Naive thymus-derived CD4-positive, alpha-beta T cell (primary cell): Measurements from ENCODE around the gene MTHFD1. TPM values are rescaled to one million over a fixed set of nuclear protein-coding genes. Genes with fewer than 3 reads are reported as not detected.

Experiments
- ATAC-seq: fragments of 150-1000 bp; cut with Tn5 transposase; 2 replicates; pipeline ENCODE4 v1.10.0; 2021; ENCODE audit warnings: mild to moderate bottlenecking, moderate library complexity
- CTCF ChIA-PET: fragments of 350-600 bp; sonication (Branson Sonifier 250); formaldehyde crosslinking; loops from one replicate; lab custom pipeline; 2021; ENCODE audit warnings: antibody characterized with exemption; lab: Charles Lee
- POLR2A ChIA-PET: fragments of 350-600 bp; sonication (Branson Sonifier 250); formaldehyde crosslinking; loops from one replicate; lab custom pipeline; 2021; ENCODE audit warnings: antibody characterized with exemption, inconsistent platforms; lab: Charles Lee
- DNase-seq, 9 donors: peaks; one replicate each; pipeline versions ENCODE4 v3.0.0 to v3.0.0-alpha.2; 2020 to 2022; ENCODE audit warnings: mixed read lengths in 1 of 9
- H3K27ac ChIP-seq: one replicate; pipeline ENCODE4 v1.7.0; 2013; ENCODE audit warnings: mild to moderate bottlenecking, low read depth, low read length, moderate library complexity
- H3K27me3 ChIP-seq, 2 donors: one replicate each; pipeline ENCODE4 v1.7.0; 2013; ENCODE audit warnings: low read length in 2 of 2, mild to moderate bottlenecking in 2 of 2, moderate library complexity in 2 of 2; ENCODE audit not compliant: control insufficient read depth in 2 of 2, insufficient read depth in 2 of 2
- H3K36me3 ChIP-seq, 3 experiments: 1 replicate in 2 of 3; 2 replicates in 1 of 3; pipeline ENCODE4 v1.7.0; 2013; ENCODE audit warnings: low read length in 3 of 3, mild to moderate bottlenecking in 3 of 3, moderate library complexity in 1 of 3; ENCODE audit not compliant: insufficient read depth in 3 of 3, control insufficient read depth in 2 of 3
- H3K4me1 ChIP-seq, 2 donors: one replicate each; pipeline ENCODE4 v1.7.0; 2013; ENCODE audit warnings: low read length in 2 of 2, mild to moderate bottlenecking in 2 of 2, moderate library complexity in 1 of 2; ENCODE audit not compliant: control insufficient read depth in 2 of 2, insufficient read depth in 2 of 2
- H3K4me3 ChIP-seq: 2 replicates; pipeline ENCODE4 v1.7.0; 2013; ENCODE audit warnings: mild to moderate bottlenecking, low read length
- H3K9me3 ChIP-seq, 3 experiments: 1 replicate in 2 of 3; 2 replicates in 1 of 3; pipeline ENCODE4 v1.7.0; 2013; ENCODE audit warnings: low read length in 3 of 3; ENCODE audit not compliant: control insufficient read depth in 2 of 3
- H3K27ac Mint-ChIP-seq, 9 donors: one replicate each; pipeline ENCODE4 v1.8.0; 2020 to 2022; ENCODE audit warnings: mixed read lengths in 9 of 9, mild to moderate bottlenecking in 8 of 9, moderate library complexity in 5 of 9, inconsistent platforms in 2 of 9
- H3K27me3 Mint-ChIP-seq, 5 donors: one replicate each; pipeline ENCODE4 v1.8.0; 2021 to 2022; ENCODE audit warnings: mixed read lengths in 5 of 5, mild to moderate bottlenecking in 1 of 5
- H3K36me3 Mint-ChIP-seq, 5 donors: one replicate each; pipeline ENCODE4 v1.8.0; 2020 to 2022; ENCODE audit warnings: mixed read lengths in 5 of 5, mild to moderate bottlenecking in 3 of 5, inconsistent platforms in 1 of 5
- H3K4me1 Mint-ChIP-seq, 7 donors: one replicate each; pipeline ENCODE4 v1.8.0; 2020 to 2022; ENCODE audit warnings: mixed read lengths in 7 of 7, mild to moderate bottlenecking in 3 of 7, inconsistent platforms in 1 of 7
- H3K4me3 Mint-ChIP-seq, 10 donors: one replicate each; pipeline ENCODE4 v1.8.0; 2020 to 2022; ENCODE audit warnings: mild to moderate bottlenecking in 10 of 10, mixed read lengths in 10 of 10, moderate library complexity in 6 of 10, inconsistent platforms in 2 of 10
- H3K9me3 Mint-ChIP-seq, 11 donors: one replicate each; pipeline ENCODE4 v1.8.0; 2020 to 2022; ENCODE audit warnings: mixed read lengths in 11 of 11, mild to moderate bottlenecking in 4 of 11, inconsistent platforms in 1 of 11, moderate library complexity in 1 of 11
- intact Hi-C, 2 donors: fragments of 100-400 bp; cut with micrococcal nuclease; formaldehyde crosslinking; loops; one replicate each; pipeline ENCODE4 v1.15.1; 2023
- polyA plus RNA-seq, 2 donors: library from polyadenylated mRNA; unstranded; fragments of 300-500 nt; fragmentation: Illumina TruSeq; gene quantifications; one replicate each; pipeline ENCODE4 v1.2.3, GENCODE V29; 2021
- total RNA-seq, 6 experiments: library from RNA in 5 of 6; stranded (reverse) in 5 of 6; gene quantifications; 1 replicate in 5 of 6; 2 replicates in 1 of 6; pipeline ENCODE4 v1.2.3 and lab custom pipeline; 2021 to 2026

Gene MTHFD1
- total and polyA plus RNA-seq, 7 experiments from 2014 or later, result 28.0 to 189 (median 30.9) TPM

- peaks cover 14 to 55% (median 30%) of the 10 kb centered on the region in 5 donors for H3K36me3 Mint-ChIP-seq
- CTCF ChIA-PET, result interaction anchor here (0.6 kb wide), 1 partner anchor 16 kb away, joined by 6 read pairs; no protein-coding TSS in a partner anchor
- peaks cover 0 to 38% (median 0%) of the 10 kb centered on the region in 3 experiments for H3K36me3 ChIP-seq
- no peaks in the 10 kb centered on the region for H3K9me3 Mint-ChIP-seq
- H3K4me1 Mint-ChIP-seq, result peaks cover 10 to 33% (median 18%) of the 10 kb centered on the region in 7 donors
- DNase-seq (no peak), ATAC-seq (no peak)
- POLR2A ChIA-PET, result interaction anchor here (1.0 kb wide), 1 partner anchor 53 kb away, joined by 3 read pairs; no protein-coding TSS in a partner anchor
- H3K27ac Mint-ChIP-seq, result no peak overlapping the region
- no peak overlapping the region for H3K4me3 Mint-ChIP-seq
- no peaks in the 10 kb centered on the region for H3K27me3 ChIP-seq
- no peak overlapping the region for H3K27ac ChIP-seq
- H3K4me3 ChIP-seq, result no peak overlapping the region
- intact Hi-C loops, result no loop called here
- no peaks in the 10 kb centered on the region for H3K27me3 Mint-ChIP-seq
- peaks cover 0 to 13% of the 10 kb centered on the region in 2 donors for H3K4me1 ChIP-seq
- no peaks in the 10 kb centered on the region for H3K9me3 ChIP-seq
Measured at GRCh38 chr14:64440494-64440893, 52.3 kb downstream of the MTHFD1 start.

DNA sequence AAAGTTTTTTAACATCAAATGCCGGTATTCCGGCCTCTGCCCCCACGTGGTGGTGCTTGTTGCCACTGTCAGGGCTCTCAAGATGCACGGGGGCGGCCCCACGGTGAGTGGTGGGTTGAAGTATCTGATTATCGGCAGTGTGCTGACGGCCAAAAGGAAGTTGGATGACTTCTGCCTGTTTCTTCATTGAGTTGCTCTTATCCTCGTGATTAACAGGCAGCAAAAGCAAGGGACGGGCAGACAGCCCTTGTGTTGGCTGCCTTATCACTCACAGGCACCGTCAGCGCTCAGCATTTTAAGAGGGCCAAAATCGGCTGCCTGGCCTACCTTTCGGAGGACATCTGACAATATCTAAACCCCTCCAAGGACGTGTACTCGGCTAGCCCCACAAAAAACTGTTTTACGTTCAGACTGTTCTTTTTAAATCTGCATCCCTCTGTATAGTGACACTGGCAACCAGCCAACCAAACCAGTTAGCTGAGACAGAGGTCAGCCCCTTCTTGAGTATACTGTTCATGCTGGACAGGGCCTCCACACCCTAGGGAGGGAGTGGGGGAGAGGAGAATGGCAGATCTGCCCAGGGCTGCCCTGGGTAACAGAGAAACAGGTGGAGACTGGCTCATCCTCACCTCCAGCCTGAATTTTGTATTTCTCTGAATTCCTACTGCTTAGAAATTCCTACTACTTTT, 54.3 kb downstream of the MTHFD1 start:
- Mint-ChIP-seq H3K9me3 (no peaks in the 10 kb centered on the region), H3K27ac (no peak overlapping the region), H3K4me1 (peaks cover 14 to 36% (median 20%) of the 10 kb centered on the region in 7 donors), H3K36me3 (peaks cover 14 to 47% (median 29%) of the 10 kb centered on the region in 5 donors), H3K4me3 (no peak overlapping the region), H3K27me3 (no peaks in the 10 kb centered on the region)
- Histone ChIP-seq H3K27ac (no peak overlapping the region), H3K36me3 (peaks cover 0 to 31% (median 0%) of the 10 kb centered on the region in 3 experiments), H3K27me3 (no peaks in the 10 kb centered on the region), H3K4me3 (no peak overlapping the region), H3K9me3 (no peaks in the 10 kb centered on the region), H3K4me1 (peaks cover 0 to 16% of the 10 kb centered on the region in 2 donors)
- intact Hi-C loops, result loop anchor here in 1 of 2 donors (2.0 kb wide), 1 partner anchor 22 kb away; the partner anchor contains the start of gene AKAP5
- ChIA-PET CTCF (no interaction called here), POLR2A (no interaction called here)
- DNase-seq, result no peak
- no peak for ATAC-seq

DNA sequence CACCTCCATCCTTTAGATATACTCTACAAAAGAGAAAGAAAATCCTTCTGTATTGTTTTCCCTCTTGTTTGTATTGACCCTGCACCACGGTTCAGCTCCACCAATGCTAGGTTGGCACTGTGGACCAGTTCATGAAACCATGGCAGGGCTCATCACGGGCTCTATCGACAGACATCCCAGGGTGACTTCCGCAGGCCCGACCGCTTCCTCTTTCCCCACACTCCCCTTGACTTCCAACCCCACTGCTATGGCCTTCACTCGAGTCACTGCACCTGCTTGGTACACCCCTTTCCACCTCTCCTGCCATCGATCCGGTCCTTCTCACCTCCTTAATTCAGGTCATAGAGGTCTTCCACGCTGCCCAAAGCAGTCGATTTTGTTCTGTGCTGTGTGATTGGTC, 56.0 kb downstream of the MTHFD1 start:
- H3K36me3 ChIP-seq, result peaks cover 0 to 38% (median 0%) of the 10 kb centered on the region in 3 experiments
- intact Hi-C loops, result no loop called here
- no peak overlapping the region for H3K27ac ChIP-seq
- Mint-ChIP-seq H3K9me3 (no peaks in the 10 kb centered on the region), H3K27ac (peak overlapping the region in 6 of 9 donors; percentile 33 to 88 (median 58)), H3K4me3 (no peak overlapping the region), H3K36me3 (peaks cover 9 to 46% (median 24%) of the 10 kb centered on the region in 5 donors), H3K27me3 (no peaks in the 10 kb centered on the region), H3K4me1 (peaks cover 14 to 32% (median 16%) of the 10 kb centered on the region in 7 donors)
- no peak for DNase-seq
- ChIA-PET POLR2A (interaction anchor here (0.7 kb wide), 1 partner anchor 105 kb away, joined by 4 read pairs; the partner anchor contains the start of gene PPP1R36), CTCF (interaction anchor here (0.6 to 1.0 kb wide), 2 partner anchors 14 to 73 kb away, joined by 3 read pairs; no protein-coding TSS in a partner anchor)
- ATAC-seq, result no peak
- H3K27me3 ChIP-seq, result no peaks in the 10 kb centered on the region
- H3K4me1 ChIP-seq, result peaks cover 0 to 16% of the 10 kb centered on the region in 2 donors
- H3K4me3 ChIP-seq, result no peak overlapping the region
- H3K9me3 ChIP-seq, result no peaks in the 10 kb centered on the region

- Mint-ChIP-seq H3K9me3 (no peaks in the 10 kb centered on the region), H3K27me3 (no peaks in the 10 kb centered on the region), H3K36me3 (peaks cover 8 to 44% (median 22%) of the 10 kb centered on the region in 5 donors), H3K4me3 (peak overlapping the region in 1 of 10 donors; percentile 71), H3K4me1 (peaks cover 12 to 35% (median 16%) of the 10 kb centered on the region in 7 donors), H3K27ac (peak overlapping the region in 8 of 9 donors; percentile 32 to 88 (median 64))
- ChIA-PET POLR2A (interaction anchor here (0.7 to 0.9 kb wide), 2 partner anchors 10 to 104 kb away, joined by 3 to 4 read pairs; partner anchors contain the start of gene PPP1R36), CTCF (interaction anchor here (1.0 kb wide), 1 partner anchor 71 kb away, joined by 3 read pairs; no protein-coding TSS in a partner anchor)
- peak; percentile 86 for ATAC-seq
- intact Hi-C loops, result loop anchor here in 1 of 2 donors (5.0 kb wide), 1 partner anchor 57 kb away; the partner anchor contains the start of genes ZBTB1 and ZBTB25
- peak in 1 of 9 donors; percentile 45 for DNase-seq
- Histone ChIP-seq H3K36me3 (peaks cover 0 to 46% (median 0%) of the 10 kb centered on the region in 3 experiments), H3K27me3 (no peaks in the 10 kb centered on the region), H3K27ac (no peak overlapping the region), H3K9me3 (no peaks in the 10 kb centered on the region), H3K4me3 (no peak overlapping the region), H3K4me1 (peaks cover 0 to 16% of the 10 kb centered on the region in 2 donors)
Measured at GRCh38 chr14:64444984-64445845, 57.1 kb downstream of the MTHFD1 start.

DNA sequence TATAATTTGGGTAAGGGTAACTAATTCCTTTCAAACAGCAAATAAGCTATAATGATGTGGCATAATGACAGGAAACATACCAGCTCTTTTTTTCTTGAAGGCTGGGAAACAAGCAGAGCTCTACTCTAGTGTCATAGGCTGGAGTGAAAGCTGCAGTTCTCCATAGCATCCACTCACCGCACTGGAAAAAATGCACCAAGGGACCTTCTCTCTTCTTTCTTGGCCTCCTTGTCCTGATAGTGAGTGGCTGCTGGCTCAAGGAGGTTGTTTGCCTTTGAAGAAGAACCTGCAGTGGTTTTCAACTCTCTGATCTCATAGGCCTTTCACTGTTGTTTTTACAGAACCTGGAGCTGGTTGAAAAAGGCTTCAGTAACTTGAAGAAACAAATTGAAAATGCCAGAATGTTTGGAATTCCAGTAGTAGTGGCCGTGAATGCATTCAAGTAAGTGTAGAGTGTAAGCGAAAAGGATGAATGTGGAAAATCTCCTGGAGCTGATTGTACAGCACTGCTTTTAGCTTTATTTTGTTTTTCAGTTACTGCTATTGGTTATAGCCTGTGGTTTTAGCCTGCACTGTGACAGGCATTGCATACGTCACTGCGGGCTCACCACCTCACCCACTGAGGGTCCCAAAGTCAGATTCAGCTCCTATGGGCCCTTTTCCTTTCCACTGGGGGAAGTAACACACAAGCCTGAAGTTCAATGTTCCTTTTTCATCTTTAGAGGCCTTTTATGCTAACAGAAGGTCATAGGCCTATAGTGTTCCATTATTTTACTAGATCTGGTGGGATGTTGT, 59.9 kb downstream of the MTHFD1 start:
- Mint-ChIP-seq H3K4me1 (peaks cover 12 to 37% (median 19%) of the 10 kb centered on the region in 7 donors), H3K9me3 (no peaks in the 10 kb centered on the region), H3K4me3 (no peak overlapping the region), H3K36me3 (peaks cover 4 to 39% (median 15%) of the 10 kb centered on the region in 5 donors), H3K27ac (peak overlapping the region in 4 of 9 donors; percentile 15 to 63 (median 49)), H3K27me3 (no peaks in the 10 kb centered on the region)
- Histone ChIP-seq H3K9me3 (no peaks in the 10 kb centered on the region), H3K4me1 (peaks cover 0 to 16% of the 10 kb centered on the region in 2 donors), H3K4me3 (no peak overlapping the region), H3K27ac (no peak overlapping the region), H3K36me3 (peaks cover 0 to 33% (median 3%) of the 10 kb centered on the region in 3 experiments), H3K27me3 (no peaks in the 10 kb centered on the region)
- ChIA-PET POLR2A (interaction anchor here (0.6 kb wide), 1 partner anchor 32 kb away, joined by 5 read pairs; no protein-coding TSS in a partner anchor), CTCF (interaction anchor here (0.7 to 1.2 kb wide), 2 partner anchors 16 to 183 kb away, joined by 3 to 4 read pairs; no protein-coding TSS in a partner anchor)
- ATAC-seq, result peak; percentile 33
- intact Hi-C loops, result loop anchor here in 1 of 2 donors (5.0 kb wide), 1 partner anchor 54 kb away; the partner anchor contains the start of genes ZBTB1 and ZBTB25
- DNase-seq, result peak in 1 of 9 donors; percentile 3
